HCT116 (cell line): ENCODE measurements around the gene OR8K1. TPM values are rescaled to one million over a fixed set of nuclear protein-coding genes. Genes with fewer than 3 reads are reported as not detected.

Source experiments
- ATAC-seq: fragments of 200-7000 bp; cut with Tn5 transposase; 2 replicates; pipeline ENCODE4 v1.9.1; 2020; ENCODE audit warnings: mild to moderate bottlenecking, moderate library complexity
- BruUV-seq: library from RNA; stranded (reverse); fragments of 400-500 nt; replicated peaks from 2 replicates; lab custom pipeline; 2021; lab: Mats Ljungman, UMichigan
- CTCF ChIA-PET: fragments of 300-600 bp; sonication (Branson Sonifier 250); formaldehyde crosslinking; loops from one replicate; lab custom pipeline; 2021; ENCODE audit warnings: antibody characterized with exemption; lab: Charles Lee
- POLR2A ChIA-PET: fragments of 300-600, 350-600 bp; sonication (Branson Sonifier 250); formaldehyde crosslinking; loops from one replicate; lab custom pipeline; 2021; ENCODE audit warnings: antibody characterized with exemption; lab: Charles Lee
- RAD21 ChIA-PET, 2 experiments: fragments of 300-600 bp; sonication (Branson Sonifier 250); formaldehyde crosslinking; loops; one replicate each; lab custom pipeline; 2023; ENCODE audit warnings: low total read pairs in 2 of 2; ENCODE audit not compliant: uncharacterized antibody in 2 of 2, unreplicated experiment in 2 of 2, low non-redundant PET in 1 of 2; lab: Charles Lee
- DNase-seq: peaks from one replicate; pipeline ENCODE4 v3.0.0-alpha.2; 2010; ENCODE audit warnings: low read depth, low spot score
- H2AFZ ChIP-seq: fragments of 200-600 bp; shearing (Covaris generic), sonication (generic); 2 replicates; pipeline ENCODE4 v1.6.1; 2017; ENCODE audit warnings: low read depth, mixed run types, mixed read lengths, antibody characterized with exemption, low read length; ENCODE audit not compliant: poor library complexity, severe bottlenecking
- H3K27ac ChIP-seq: 2 replicates; pipeline ENCODE4 v1.5.1; 2012; ENCODE audit warnings: low read depth, low read length
- H3K27me3 ChIP-seq: fragments of 200-600 bp; sonication (generic); 2 replicates; pipeline ENCODE4 v1.6.1; 2016; ENCODE audit warnings: mixed run types, low read length, mixed read lengths; ENCODE audit not compliant: insufficient read depth
- H3K36me3 ChIP-seq, 2 experiments: fragments of 200-500 bp in 1 of 2; fragments of 200-600 bp in 1 of 2; sonication (Bioruptor generic) in 1 of 2; sonication (generic) in 1 of 2; 2 replicates each; pipeline versions ENCODE4 v1.5.1 to v1.6.1; 2014 to 2016; ENCODE audit warnings: low read length in 2 of 2, inconsistent platforms in 1 of 2, mixed read lengths in 1 of 2, mixed run types in 1 of 2; ENCODE audit not compliant: insufficient read depth in 2 of 2, control insufficient read depth in 1 of 2
- H3K4me1 ChIP-seq, 2 experiments: fragments of 200-600 bp in 1 of 2; sonication (generic) in 1 of 2; 2 replicates each; pipeline versions ENCODE4 v1.5.1 to v1.6.1; 2012 to 2017; ENCODE audit warnings: low read length in 2 of 2, inconsistent platforms in 1 of 2, mild to moderate bottlenecking in 1 of 2, mixed read lengths in 1 of 2, mixed run types in 1 of 2, moderate library complexity in 1 of 2; ENCODE audit not compliant: insufficient read depth in 2 of 2, control insufficient read depth in 1 of 2
- H3K4me2 ChIP-seq: fragments of 200-600 bp; sonication (generic); 2 replicates; pipeline ENCODE4 v1.6.1; 2017; ENCODE audit warnings: mixed run types, low read length, mixed read lengths
- H3K4me3 ChIP-seq, 2 experiments: fragments of 200-600 bp in 1 of 2; sonication (generic) in 1 of 2; replicated peaks in 1 of 2; 2 replicates each; pipeline ENCODE4 v1.5.1; 2011 to 2016; ENCODE audit warnings: low read length in 2 of 2, control low read depth in 1 of 2, low read depth in 1 of 2, mild to moderate bottlenecking in 1 of 2, mixed read lengths in 1 of 2, mixed run types in 1 of 2
- H3K79me2 ChIP-seq: fragments of 200-600 bp; sonication (generic); 2 replicates; pipeline ENCODE4 v1.6.1; 2017; ENCODE audit warnings: mild to moderate bottlenecking, mixed run types, low read length, moderate library complexity, mixed read lengths; ENCODE audit not compliant: insufficient read depth
- H3K9ac ChIP-seq: fragments of 200-600 bp; sonication (generic); 2 replicates; pipeline ENCODE4 v1.6.1; 2016; ENCODE audit warnings: low read length, mixed read lengths
- H3K9me2 ChIP-seq: fragments of 200-600 bp; sonication (generic), shearing (Covaris generic); 2 replicates; pipeline ENCODE4 v1.6.1; 2017; ENCODE audit warnings: mixed run types, mild to moderate bottlenecking, moderate library complexity; ENCODE audit not compliant: insufficient read depth
- H3K9me3 ChIP-seq, 2 experiments: fragments of 200-500 bp in 1 of 2; fragments of 200-600 bp in 1 of 2; sonication (Bioruptor generic) in 1 of 2; sonication (generic) in 1 of 2; 2 replicates each; pipeline ENCODE4 v1.6.1; 2014 to 2017; ENCODE audit warnings: low read length in 2 of 2, mixed read lengths in 2 of 2, inconsistent platforms in 1 of 2, low read depth in 1 of 2, mild to moderate bottlenecking in 1 of 2, mixed run types in 1 of 2, moderate library complexity in 1 of 2; ENCODE audit not compliant: control insufficient read depth in 1 of 2, insufficient read depth in 1 of 2
- H4K20me1 ChIP-seq: fragments of 200-600 bp; sonication (generic), shearing (Covaris generic); 2 replicates; pipeline ENCODE4 v1.6.1; 2017; ENCODE audit warnings: mixed run types, mild to moderate bottlenecking, moderate library complexity; ENCODE audit not compliant: insufficient read depth
- EZH2phosphoT487 ChIP-seq: fragments of 200-600 bp; IDR thresholded peaks from 2 replicates; pipeline ENCODE4 v1.6.1; 2018; ENCODE audit warnings: antibody characterized with exemption, borderline replicate concordance
- FOSL1 ChIP-seq: IDR thresholded peaks from 2 replicates; pipeline ENCODE4 v1.6.1; 2012; ENCODE audit warnings: low read depth
- RAD21 ChIP-seq: IDR thresholded peaks from 2 replicates; pipeline ENCODE4 v1.6.1; 2012; ENCODE audit warnings: low read depth, mild to moderate bottlenecking
- ZFX ChIP-seq: fragments of 450-650 bp; IDR thresholded peaks from 2 replicates; pipeline ENCODE4 v1.6.1; 2017
- intact Hi-C: fragments of 100-400 bp; cut with micrococcal nuclease; formaldehyde crosslinking; loops from 2 replicates; pipeline ENCODE4 v1.10.0; 2022
- total RNA-seq: library from RNA; stranded (reverse); gene quantifications from one replicate; pipeline ENCODE4 v1.2.1, GENCODE V29; 2021; ENCODE audit not compliant: unreplicated experiment
- TF ChIP-seq, protein P1 (sequence below): IDR thresholded peaks from 2 replicates; pipeline ENCODE4 v1.6.1; 2011; ENCODE audit warnings: mild to moderate bottlenecking, low read length, moderate library complexity; ENCODE audit not compliant: insufficient replicate concordance; ENCODE audit errors: extremely low read depth

The OR8K1 gene
- total RNA-seq, 1 experiment from 2014 or later, result not detected

DNA sequence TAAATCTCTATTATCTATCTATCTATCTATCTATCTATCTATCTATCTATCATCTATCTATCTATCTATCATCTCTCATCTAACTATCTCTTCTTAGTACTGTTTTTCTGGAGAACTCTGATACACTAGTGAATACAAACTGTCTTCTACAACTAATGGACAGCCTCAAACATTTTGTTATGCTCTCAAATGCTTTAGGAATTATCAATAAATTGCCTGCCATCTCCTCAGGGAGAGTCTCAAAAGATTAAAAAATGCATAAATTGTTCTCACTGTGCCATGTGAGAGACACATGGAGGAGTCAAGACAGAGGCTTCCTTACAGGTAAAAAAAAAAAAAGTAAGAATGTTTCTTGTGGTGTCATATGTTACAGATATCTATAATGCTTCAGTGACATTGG is 31.0 kb upstream of the OR8K1 start, which contains the start of gene OR8K3 (continued):
- TF ChIP-seq, protein P1, sequence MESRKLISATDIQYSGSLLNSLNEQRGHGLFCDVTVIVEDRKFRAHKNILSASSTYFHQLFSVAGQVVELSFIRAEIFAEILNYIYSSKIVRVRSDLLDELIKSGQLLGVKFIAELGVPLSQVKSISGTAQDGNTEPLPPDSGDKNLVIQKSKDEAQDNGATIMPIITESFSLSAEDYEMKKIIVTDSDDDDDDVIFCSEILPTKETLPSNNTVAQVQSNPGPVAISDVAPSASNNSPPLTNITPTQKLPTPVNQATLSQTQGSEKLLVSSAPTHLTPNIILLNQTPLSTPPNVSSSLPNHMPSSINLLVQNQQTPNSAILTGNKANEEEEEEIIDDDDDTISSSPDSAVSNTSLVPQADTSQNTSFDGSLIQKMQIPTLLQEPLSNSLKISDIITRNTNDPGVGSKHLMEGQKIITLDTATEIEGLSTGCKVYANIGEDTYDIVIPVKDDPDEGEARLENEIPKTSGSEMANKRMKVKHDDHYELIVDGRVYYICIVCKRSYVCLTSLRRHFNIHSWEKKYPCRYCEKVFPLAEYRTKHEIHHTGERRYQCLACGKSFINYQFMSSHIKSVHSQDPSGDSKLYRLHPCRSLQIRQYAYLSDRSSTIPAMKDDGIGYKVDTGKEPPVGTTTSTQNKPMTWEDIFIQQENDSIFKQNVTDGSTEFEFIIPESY, result no peak
- TF ChIP-seq RAD21, result no peak
- no peak for TF ChIP-seq FOSL1
- no peak for TF ChIP-seq EZH2phosphoT487
- TF ChIP-seq ZFX, result no peak
- TF ChIP-seq, all 23 proteins: peak for 0

DNA sequence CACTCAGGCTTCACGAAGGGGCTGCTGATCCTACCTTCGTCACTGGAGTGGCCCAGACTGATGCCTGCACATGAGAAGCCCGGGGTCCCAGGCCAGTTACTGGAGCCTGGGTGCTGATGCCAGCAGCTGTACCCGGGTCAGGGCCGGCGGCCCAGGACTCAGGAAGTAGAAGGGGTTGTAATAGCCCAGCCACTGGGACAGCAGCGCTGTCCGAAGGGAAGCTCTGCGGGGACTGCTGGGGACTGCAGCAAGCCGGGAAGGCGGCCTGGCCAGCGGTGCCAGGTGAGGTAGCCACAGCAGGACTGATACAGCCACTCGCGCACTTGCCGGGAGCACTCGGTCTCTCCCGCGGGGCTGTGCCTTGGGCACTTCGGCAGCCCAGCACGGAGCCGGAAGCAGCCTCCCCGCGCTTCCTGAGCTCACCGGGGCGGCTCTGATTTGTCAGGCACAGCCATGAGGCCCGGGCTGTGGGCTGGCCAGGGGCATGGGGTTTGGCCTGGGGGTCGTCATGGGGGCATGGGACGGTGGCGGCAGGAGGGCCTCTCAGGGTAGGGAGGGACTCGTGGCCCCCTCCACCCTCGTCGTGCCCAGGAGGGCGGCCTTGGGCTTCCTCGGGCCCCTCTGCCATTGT is 13.9 kb upstream of the OR8K1 start:
- H2AFZ ChIP-seq, result no peak overlapping the region
- H3K27me3 ChIP-seq, result no peaks in the 10 kb centered on the region
- no peak for ATAC-seq
- H3K9ac ChIP-seq, result no peak overlapping the region
- no peak for DNase-seq
- H3K36me3 ChIP-seq, result no peaks in the 10 kb centered on the region
- no peaks in the 10 kb centered on the region for H3K4me1 ChIP-seq
- CTCF ChIA-PET, result no interaction called here
- no peaks in the 10 kb centered on the region for H3K79me2 ChIP-seq
- TF ChIP-seq, protein P1, result no peak
- H3K9me2 ChIP-seq, result no peaks in the 10 kb centered on the region
- H3K4me3 ChIP-seq, result no peak overlapping the region
- H3K4me2 ChIP-seq, result no peak overlapping the region
- no peaks in the 10 kb centered on the region for H4K20me1 ChIP-seq
- H3K9me3 ChIP-seq, result peaks cover 0 to 8% of the 10 kb centered on the region in 2 experiments; a peak in 2 of 4 replicates
- intact Hi-C loops, result no loop called here
- no peak overlapping the region for H3K27ac ChIP-seq
- BruUV-seq, result no TSS peak
- RAD21 ChIA-PET, result no interaction called here
- POLR2A ChIA-PET, result no interaction called here
